Measurements from ENCODE around the gene NLRX1.
"Not testable (repeated sequence)": the region's sequence is repeated elsewhere in the genome, so short reads cannot be mapped to it uniquely, and the experiment has no call there.

The NLRX1 gene

DNA sequence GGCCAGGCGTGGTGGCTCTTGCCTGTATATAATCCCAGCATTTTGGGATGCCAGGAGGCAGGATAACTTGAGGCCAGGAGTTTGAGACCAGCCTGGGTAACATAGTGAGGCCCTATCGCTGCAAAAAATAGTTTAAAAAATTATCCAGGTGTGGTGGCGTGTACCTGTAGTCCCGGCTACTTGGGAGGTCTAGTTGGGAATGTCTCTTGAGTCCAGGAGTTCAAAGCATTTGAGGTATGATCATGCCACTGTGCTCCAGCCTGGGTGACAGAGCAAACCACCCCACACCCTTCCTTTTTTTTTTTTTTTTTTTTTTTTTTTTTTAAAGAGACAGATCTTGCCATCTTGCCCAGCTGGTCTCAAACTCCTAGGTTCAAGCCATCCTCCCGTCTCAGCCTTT lies 54.4 kb downstream of the NLRX1 start:
- no peak for DNase-seq (ENCODE audit: low read depth)
- TF ChIP-seq, protein P1, sequence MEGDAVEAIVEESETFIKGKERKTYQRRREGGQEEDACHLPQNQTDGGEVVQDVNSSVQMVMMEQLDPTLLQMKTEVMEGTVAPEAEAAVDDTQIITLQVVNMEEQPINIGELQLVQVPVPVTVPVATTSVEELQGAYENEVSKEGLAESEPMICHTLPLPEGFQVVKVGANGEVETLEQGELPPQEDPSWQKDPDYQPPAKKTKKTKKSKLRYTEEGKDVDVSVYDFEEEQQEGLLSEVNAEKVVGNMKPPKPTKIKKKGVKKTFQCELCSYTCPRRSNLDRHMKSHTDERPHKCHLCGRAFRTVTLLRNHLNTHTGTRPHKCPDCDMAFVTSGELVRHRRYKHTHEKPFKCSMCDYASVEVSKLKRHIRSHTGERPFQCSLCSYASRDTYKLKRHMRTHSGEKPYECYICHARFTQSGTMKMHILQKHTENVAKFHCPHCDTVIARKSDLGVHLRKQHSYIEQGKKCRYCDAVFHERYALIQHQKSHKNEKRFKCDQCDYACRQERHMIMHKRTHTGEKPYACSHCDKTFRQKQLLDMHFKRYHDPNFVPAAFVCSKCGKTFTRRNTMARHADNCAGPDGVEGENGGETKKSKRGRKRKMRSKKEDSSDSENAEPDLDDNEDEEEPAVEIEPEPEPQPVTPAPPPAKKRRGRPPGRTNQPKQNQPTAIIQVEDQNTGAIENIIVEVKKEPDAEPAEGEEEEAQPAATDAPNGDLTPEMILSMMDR (IDR thresholded peaks at IDR 0.05; ENCODE audit: insufficient read depth, low read depth, low read length, missing control alignments) = no peak
- H3K4me3 ChIP-seq (ENCODE audit: low read depth, low read length) = no peak overlapping the region

DNA sequence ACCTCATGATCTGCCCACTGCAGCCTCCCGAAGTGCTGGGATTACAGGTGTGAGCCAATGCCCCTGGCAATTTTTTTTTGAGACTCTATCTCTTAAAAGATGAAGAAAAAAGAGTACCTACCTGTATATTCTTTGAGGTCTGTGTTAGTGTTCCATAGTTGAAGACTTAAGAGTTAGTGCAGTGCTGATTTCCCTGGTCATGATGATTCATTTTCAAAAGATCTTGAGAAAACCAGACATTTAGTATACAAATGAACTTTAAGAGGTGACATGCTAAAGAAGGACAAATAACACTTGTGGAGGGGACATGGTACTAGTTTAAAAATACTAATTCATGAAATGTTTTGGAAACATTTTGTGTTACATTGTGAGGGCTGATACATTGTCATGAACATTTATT lies 55.3 kb downstream of the NLRX1 start:
- TF ChIP-seq, protein P1 (IDR thresholded peaks at IDR 0.05; ENCODE audit: insufficient read depth, low read depth, low read length, missing control alignments) = no peak

DNA sequence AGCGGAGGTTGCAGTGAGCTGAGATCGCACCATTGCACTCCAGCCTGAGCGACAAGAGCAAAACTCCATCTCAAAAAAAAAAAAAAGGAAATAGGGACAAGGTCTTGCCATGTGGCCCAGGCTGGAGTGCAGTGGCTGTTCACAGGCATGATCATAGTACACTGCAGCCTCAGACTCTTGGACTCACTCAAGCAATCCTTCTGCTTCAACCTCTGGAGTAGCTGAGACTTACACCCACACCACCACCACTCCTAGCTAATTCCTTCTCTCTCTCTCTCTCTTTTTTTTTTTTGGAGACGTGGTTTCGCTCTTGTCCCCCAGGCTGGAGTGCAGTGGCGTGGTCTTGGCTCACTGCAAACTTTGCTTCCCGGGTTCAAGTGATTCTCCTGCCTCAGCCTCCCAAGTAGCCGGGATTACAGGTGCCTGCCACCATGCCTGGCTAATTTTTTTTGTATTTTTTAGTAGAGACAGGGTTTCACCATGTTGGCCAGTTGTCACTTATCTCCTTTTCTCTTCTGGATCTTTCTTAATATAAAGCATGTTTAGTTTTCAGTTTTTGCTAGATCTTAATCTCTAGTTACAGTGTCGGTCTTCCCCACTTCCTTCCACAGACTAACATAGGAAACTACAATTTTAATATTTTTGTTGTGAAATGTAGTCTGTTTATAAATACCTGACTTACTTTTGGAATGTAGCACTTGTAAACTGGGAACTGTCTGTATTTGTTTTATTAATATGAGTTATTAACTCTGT lies 60.2 kb downstream of the NLRX1 start:
- not testable (repeated sequence) for DNase-seq (ENCODE audit: low read depth); H3K4me3 ChIP-seq (ENCODE audit: low read depth, low read length)

More for the DNA sequence above, 55.3 kb downstream of the NLRX1 start:
- no peak overlapping the region for H3K4me3 ChIP-seq (ENCODE audit: low read depth, low read length)
- DNase-seq (ENCODE audit: low read depth) = no peak

DNA sequence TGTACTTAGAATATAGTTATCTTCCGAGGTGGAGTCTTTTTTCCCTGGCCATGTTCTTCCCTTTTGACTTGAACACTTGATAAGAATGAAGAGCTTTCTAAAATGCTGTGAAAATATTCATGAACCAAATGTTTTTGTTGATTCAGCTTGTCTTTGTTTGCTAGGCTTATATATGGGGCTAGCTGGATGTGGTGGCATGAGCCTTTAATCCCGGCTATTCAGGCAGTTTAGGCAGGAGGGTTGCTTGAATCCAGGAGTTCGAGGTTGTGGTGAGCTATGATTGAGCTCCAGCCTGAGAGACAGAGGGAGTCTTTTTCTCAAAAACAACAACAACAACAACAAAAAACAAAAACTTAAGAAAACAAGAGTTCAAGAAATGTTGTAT lies 60.8 kb downstream of the NLRX1 start:
- TF ChIP-seq, protein P1 (IDR thresholded peaks at IDR 0.05; ENCODE audit: insufficient read depth, low read depth, low read length, missing control alignments) = no peak
- H3K4me3 ChIP-seq (ENCODE audit: low read depth, low read length) = no peak overlapping the region
- DNase-seq (ENCODE audit: low read depth) = no peak

DNA sequence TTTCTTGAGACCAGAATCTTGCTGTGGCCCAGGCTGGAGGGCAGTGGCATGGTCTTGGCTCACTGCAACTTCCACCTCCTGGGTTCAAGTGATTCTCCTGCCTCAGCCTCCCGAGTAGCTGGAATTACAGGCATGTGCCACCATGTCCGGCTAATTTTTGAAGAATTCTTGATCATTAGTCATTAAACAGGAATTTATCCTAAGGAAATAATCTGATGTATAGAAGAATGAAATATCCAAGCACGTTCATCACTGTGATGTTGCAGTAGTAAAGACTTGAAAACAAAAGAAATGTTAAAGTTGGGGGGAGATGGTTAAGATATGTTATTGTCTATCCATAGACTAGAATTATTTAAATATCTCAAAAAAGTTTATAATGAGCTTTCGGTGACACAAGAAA lies 61.2 kb downstream of the NLRX1 start:
- TF ChIP-seq, protein P1 (IDR thresholded peaks at IDR 0.05; ENCODE audit: insufficient read depth, low read depth, low read length, missing control alignments) = no peak
- H3K4me3 ChIP-seq (ENCODE audit: low read depth, low read length) = no peak overlapping the region

More for the DNA sequence above, 61.2 kb downstream of the NLRX1 start:
- DNase-seq (ENCODE audit: low read depth) = no peak

Data from GM12865 (cell line).